GM12872 (cell line): Measurements from ENCODE around the gene ZNF165.
A peak's percentile ranks its signal among the peaks of the same experiment; 100 is the strongest.

Experiments used
- TF ChIP-seq, protein P1 (sequence below): IDR thresholded peaks from 3 replicates; pipeline ENCODE4 v1.5.1; 2011; ENCODE audit warnings: low read depth, mild to moderate bottlenecking, low read length, moderate library complexity; ENCODE audit not compliant: insufficient read depth

Gene ZNF165

DNA sequence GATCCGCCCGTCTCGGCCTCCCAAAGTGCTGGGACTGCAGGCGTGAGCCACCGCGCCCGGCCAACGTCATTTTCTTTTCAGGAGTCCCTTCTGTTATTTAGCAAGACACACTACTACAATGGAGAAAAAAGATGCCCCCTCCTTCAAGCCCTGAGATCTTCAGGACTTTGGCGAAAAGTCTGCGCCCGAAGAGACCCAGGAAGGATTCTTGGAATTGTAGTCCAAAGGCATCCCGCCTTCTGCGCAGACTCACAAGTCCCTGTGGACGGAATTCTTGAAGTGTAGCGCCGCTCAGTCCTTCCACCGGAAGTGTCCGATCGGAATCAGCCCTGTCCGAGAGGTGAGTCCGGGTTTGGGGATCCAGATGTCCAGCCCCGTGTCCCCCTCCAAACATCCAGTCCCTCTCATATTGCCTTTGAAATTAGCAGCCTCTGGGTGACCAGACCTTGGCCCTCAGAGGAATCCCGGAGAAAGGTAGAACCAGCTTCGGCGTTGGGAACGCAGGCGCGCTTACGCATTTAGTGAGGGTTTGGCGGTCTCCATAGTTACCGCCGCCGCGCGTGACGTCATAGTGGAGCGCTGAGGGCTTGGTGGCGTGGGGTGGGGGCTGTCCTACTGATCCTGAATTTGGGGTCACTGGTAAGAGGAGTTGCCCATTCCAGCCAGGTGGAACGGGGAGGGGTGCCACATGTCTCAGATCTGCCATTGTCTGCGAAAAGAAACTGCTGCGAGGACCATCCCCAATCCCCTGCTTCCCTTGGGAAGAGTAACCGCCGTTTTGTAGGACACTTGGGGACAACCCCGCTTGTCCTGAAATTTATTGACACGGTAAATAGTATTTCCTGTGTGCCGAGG lies 490 bp downstream of the ZNF165 start:
- TF ChIP-seq, protein P1, sequence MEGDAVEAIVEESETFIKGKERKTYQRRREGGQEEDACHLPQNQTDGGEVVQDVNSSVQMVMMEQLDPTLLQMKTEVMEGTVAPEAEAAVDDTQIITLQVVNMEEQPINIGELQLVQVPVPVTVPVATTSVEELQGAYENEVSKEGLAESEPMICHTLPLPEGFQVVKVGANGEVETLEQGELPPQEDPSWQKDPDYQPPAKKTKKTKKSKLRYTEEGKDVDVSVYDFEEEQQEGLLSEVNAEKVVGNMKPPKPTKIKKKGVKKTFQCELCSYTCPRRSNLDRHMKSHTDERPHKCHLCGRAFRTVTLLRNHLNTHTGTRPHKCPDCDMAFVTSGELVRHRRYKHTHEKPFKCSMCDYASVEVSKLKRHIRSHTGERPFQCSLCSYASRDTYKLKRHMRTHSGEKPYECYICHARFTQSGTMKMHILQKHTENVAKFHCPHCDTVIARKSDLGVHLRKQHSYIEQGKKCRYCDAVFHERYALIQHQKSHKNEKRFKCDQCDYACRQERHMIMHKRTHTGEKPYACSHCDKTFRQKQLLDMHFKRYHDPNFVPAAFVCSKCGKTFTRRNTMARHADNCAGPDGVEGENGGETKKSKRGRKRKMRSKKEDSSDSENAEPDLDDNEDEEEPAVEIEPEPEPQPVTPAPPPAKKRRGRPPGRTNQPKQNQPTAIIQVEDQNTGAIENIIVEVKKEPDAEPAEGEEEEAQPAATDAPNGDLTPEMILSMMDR, result no peak

DNA sequence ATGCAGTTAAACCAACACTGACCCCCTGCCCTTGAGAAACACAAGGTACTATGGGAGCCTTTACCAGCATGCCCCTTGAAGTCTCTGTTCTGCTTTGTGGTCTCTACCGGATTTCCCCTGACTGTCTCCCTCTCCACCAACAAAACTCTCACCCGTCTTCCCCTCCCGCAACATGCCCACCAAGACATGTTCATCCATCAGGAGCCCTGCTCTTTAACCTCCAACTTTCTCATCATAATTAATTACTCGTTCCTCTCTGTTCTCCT lies 1.1 kb downstream of the ZNF165 start:
- TF ChIP-seq, protein P1, result no peak

DNA sequence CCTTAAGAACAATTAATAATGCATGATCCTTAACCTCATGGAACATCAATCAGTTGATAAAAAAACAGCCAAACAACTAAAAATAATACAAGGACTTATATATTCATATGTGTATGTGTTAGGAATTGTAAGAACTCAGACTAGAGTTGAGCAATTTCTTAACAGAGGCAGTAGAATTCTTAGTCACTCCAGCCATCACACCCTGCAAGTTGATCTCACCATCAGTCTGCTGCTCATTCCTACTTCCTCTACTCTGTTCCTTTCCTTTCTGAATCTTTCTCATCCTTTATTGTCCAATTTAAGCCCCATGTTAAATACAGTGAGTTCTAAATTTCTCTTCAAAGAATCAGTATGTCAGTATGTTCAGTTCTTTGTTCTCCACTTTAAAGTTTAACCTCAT lies 2.6 kb downstream of the ZNF165 start:
- TF ChIP-seq, protein P1, result no peak

DNA sequence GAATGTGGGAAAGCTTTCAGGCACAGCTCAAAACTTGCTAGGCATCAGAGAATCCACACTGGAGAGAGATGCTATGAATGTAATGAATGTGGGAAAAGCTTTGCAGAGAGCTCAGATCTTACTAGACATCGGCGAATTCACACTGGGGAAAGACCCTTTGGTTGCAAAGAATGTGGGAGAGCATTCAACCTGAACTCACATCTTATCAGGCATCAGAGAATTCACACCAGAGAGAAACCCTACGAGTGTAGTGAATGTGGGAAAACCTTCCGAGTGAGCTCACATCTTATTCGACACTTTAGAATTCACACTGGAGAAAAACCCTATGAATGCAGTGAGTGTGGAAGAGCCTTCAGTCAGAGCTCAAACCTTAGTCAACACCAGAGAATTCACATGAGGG lies 8.7 kb downstream of the ZNF165 start:
- TF ChIP-seq, protein P1, result no peak

DNA sequence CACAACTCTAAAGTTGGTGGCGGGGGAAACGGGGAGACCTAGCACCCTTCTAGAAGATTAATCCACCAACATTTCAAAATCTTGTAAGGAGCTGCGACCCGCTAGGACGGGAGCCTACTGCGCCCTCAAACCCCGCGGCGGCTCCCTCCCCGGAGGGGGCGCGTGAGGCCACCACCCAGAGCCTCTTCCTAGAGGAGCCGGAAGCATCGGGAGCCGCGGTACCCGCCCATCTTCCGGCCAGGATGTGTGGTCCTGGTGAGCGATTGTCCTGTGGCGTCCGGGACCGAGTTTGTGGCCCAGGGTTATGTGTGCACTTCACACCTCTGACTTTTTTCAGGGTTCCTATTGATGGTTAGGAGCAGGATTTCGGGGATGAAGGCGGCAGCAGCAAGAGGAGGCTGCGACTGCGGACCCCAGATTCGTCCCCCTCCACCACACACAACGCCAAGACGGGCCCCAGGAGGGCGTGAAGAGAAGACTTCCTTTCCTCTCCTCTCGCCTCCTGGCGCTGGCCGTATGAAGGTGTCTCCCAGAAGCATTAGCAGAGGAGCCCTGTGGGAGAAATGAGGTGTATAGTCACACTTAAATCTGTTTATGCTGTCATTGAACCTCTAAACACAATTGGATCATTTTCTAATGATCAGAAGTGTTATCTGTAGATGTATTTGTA lies 10.7 kb downstream of the ZNF165 start:
- TF ChIP-seq, protein P1, result no peak

DNA sequence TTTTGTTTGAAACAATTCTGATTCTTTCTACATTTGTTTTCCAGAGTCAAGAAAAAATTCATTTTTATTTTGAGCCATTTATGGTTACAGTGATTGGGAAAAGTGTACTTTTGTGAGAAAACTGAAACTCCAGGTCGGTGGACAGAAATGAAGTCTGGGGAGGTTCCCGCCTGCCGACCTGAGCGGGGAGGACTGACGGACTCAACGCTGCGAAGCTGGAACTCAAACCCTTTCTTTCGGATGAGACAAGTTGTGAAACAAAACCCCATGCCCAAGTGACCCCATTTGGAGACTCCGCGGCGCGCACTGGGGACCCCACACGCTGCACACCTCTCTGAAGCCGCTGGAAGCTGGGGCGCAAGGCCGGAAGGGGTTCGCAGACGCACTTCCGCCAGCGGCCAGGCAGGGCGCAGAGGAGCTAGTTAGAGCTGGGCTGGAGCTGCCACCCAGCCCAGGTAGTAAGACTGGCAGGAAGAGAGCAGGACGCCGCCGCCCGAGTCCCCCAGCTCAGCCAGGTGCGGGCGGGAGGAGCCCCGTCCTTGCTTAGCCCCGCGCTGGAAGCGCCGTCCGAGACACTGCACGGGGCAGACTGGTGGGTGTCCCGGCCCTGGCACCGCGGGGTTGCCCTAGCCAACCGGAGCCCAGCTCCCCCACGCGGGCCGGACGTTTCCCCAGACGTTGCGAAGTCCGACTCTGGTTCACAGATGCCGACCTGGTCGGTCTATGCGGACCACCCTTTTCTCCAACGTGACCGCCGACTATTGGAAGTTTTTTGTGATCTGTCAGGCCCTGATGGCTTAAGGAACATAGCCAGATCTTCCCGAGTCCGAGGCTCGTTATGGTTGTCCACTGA lies 24.2 kb downstream of the ZNF165 start:
- TF ChIP-seq, protein P1, result peak; percentile 69

DNA sequence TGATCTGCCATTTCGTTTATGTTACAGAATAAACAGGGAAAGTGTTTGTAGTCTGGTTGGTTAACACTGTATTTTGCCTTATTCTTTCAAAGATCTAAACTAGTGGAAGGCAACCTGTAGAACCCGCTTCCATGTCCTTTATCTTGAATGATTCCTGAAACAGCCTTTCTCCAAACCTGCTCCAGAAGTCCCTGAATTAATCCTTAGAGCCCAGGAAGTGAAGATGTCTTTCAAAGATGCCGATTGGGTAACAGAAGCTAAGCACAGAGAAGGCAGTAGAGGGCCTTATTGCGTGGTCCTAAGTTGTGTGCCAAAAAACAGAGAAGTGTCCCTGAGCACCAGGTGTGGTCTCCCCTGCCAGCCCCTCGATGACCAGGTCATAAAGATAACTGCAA lies 24.9 kb downstream of the ZNF165 start:
- TF ChIP-seq, protein P1, result no peak
